HG03558 (cell line): Measurements from ENCODE around the gene NR2C1.

Experiments
- ATAC-seq: cut with Tn5 transposase; IDR thresholded peaks from one replicate; pipeline ENCODE4 v1.9.1; 2021; ENCODE audit warnings: moderate number of reproducible peaks; ENCODE audit not compliant: unreplicated experiment; ENCODE audit errors: extremely low read depth

Gene NR2C1

GRCh38 chr12:95088379-95088778, 15.0 kb upstream of the NR2C1 start:
- ATAC-seq = no peak

GRCh38 chr12:95085612-95086011, 12.2 kb upstream of the NR2C1 start:
- ATAC-seq = no peak

- no peak for ATAC-seq
Observed at GRCh38 chr12:95083938-95084337, 10.5 kb upstream of the NR2C1 start.

GRCh38 chr12:95083471-95083870, 10.1 kb upstream of the NR2C1 start:
- ATAC-seq = no peak

GRCh38 chr12:95077341-95077740, 3.9 kb upstream of the NR2C1 start:
- ATAC-seq = no peak

- ATAC-seq = no peak
Observed at GRCh38 chr12:95074766-95075165, 1.3 kb upstream of the NR2C1 start.

- no peak for ATAC-seq
Observed at GRCh38 chr12:95073698-95074520, 491 bp upstream of the NR2C1 start.

GRCh38 chr12:95070378-95070777, 3.0 kb downstream of the NR2C1 start:
- ATAC-seq = no peak

GRCh38 chr12:95066091-95066855, 7.1 kb downstream of the NR2C1 start:
- no peak for ATAC-seq

- ATAC-seq = no peak
Observed at GRCh38 chr12:95060951-95061350, 12.5 kb downstream of the NR2C1 start.

GRCh38 chr12:95059984-95060383, 13.4 kb downstream of the NR2C1 start:
- no peak for ATAC-seq

- no peak for ATAC-seq
Observed at GRCh38 chr12:95057424-95057823, 16.0 kb downstream of the NR2C1 start.

- ATAC-seq = no peak
Observed at GRCh38 chr12:95055057-95055456, 18.4 kb downstream of the NR2C1 start.

- no peak for ATAC-seq
Observed at GRCh38 chr12:95054206-95054605, 19.2 kb downstream of the NR2C1 start.

- ATAC-seq = no peak
Observed at GRCh38 chr12:95051241-95051640, 22.2 kb downstream of the NR2C1 start.

- no peak for ATAC-seq
Observed at GRCh38 chr12:95037906-95038305, 35.5 kb downstream of the NR2C1 start.

- no peak for ATAC-seq
Observed at GRCh38 chr12:95034750-95035149, 38.7 kb downstream of the NR2C1 start.

- ATAC-seq = no peak
Observed at GRCh38 chr12:95022477-95022876, 50.9 kb downstream of the NR2C1 start.

- no peak for ATAC-seq
Observed at GRCh38 chr12:95017482-95017881, 55.9 kb downstream of the NR2C1 start.

- ATAC-seq = no peak
Observed at GRCh38 chr12:95016120-95016519, 57.3 kb downstream of the NR2C1 start.

GRCh38 chr12:95014554-95014953, 58.9 kb downstream of the NR2C1 start:
- no peak for ATAC-seq

- ATAC-seq = no peak
Observed at GRCh38 chr12:95006206-95006605, 67.2 kb downstream of the NR2C1 start.
